HG02852 (cell line): ENCODE measurements around the gene GATAD2A.

Experiments used
- ATAC-seq: cut with Tn5 transposase; IDR thresholded peaks from one replicate; pipeline ENCODE4 v1.9.1; 2021; ENCODE audit warnings: mild to moderate bottlenecking, moderate library complexity; ENCODE audit not compliant: unreplicated experiment

GATAD2A gene

DNA sequence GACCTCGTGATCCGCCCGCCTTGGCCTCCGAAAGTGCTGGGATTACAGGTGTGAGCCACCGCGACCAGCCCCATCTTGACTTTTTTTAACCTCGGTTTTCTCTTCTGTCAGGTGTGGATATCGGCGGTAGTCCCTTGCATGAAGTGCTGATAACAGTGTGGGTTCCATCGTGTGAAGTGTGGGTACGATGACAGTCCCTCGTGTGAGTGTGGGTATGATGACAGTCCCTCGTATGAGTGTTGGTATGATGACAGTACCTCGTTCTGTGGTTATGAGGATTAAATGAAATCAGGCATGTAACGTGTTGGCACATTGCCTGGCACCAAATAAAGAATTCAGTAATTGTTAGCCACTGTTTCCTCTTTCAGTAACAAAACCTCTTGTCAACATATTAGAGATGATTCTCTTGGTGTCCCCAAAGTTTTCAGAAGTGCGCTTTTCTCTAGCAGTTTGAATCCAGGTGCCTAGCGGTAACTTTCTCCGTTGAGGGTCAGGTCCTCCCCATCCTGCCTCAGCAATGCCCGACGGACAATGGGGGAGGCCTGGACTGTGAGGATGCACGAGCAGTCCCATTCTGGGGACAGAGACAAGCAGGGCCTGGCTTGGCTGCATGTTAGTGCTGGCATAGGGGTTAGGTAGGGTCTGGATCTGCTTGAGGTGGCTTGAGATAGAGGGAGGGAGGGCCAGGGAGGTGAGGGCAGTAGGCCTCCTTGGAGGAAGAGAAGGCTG is 15.3 kb downstream of the GATAD2A start:
- ATAC-seq = no peak

GRCh38 chr19:19421299-19421696 is 15.8 kb downstream of the GATAD2A start:
- ATAC-seq = no peak

DNA sequence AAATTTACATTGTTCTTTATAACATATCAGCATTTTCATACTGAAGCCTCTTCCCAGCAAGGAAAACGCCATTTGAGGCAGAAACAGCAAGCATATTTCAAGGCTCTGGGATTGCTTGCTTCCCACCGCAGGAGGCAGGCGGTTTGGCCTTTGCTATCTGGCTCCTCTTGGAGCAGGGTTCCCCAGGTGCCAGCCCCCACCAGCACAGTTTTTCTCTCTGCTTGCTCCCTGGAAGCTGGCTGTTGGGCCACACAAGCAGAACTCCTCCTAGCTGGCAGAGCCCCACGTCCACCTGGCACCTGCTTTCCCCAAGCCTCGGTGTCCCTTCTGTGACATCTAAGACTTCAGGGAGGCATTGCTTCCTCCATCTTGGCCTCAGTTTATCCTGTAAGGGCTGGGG is 16.7 kb downstream of the GATAD2A start:
- no peak for ATAC-seq

GRCh38 chr19:19423322-19423721 is 17.8 kb downstream of the GATAD2A start:
- no peak for ATAC-seq

DNA sequence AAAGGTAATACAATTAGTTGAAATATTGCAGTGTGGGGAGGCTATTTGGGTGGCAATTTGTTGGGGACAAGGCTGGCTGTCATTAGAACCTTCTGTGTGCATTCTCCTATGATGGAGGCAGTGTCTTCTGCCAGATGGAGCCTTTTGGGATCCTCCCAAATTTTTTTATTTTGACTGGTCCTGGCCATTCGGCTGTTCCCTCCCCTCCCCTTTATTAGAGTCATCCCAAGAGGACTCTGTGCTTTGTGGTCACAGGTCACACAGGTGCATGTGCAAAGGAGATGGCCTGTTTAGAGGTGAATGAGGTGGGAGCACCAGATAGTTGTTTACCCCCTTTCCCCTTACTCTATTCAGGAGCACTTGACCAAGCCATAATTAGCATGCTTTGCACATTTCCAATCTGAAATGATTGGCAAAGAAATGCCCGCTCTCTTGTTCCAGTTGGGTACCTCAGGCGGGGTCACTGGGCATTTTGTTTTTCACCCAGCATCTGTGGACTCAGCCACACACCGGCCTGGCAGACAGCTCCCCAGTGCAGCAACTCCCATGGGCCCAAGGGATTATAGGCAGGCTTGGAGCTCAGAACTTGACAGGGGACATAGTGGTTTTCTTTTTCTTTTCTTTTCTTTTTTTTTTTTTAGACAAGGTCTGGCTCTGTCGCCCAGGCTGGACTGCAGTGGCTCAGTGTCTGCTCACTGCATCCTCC is 19.8 kb downstream of the GATAD2A start:
- no peak for ATAC-seq

- ATAC-seq = no peak
Observed at GRCh38 chr19:19426216-19426615, 20.7 kb downstream of the GATAD2A start.

DNA sequence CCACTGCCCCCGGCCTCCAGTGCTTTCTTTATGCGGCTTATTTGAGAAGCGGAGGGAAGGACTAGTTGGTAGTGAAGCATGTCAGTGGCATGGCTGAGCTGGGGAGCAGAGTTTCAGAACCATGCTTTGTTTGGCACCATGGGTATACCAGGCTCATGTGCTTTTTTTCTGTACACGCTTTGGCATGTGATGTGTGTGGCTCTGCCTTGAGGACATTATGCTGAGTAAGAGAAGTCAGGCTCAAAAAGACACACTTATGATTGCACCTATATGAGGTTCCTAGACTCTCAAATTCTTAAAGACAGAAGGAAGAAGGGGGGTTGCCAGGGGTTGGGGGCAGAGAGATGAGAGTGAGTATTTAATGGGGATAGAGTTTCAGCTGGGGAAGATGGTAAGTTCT is 21.3 kb downstream of the GATAD2A start:
- ATAC-seq = no peak

- ATAC-seq = no peak
Observed at GRCh38 chr19:19427302-19427701, 21.8 kb downstream of the GATAD2A start.

DNA sequence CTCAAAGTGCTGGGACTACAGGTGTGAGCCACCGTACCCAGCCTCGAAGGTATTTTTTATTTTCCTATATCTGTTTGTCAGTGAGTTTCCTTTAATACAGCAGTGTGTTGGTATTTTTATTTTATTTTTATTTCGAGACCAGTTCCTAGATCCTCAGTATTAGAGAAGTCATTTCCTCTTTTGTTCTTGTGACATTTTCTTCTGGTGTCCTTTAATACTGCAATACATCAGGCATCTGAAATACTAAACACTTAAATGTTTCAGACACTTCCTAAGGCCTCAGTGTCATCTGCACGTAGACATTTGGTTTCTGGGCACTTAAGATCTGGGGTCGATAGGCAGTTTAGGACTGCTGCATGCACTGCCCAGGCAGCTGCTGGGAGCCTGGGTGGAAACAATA is 22.5 kb downstream of the GATAD2A start:
- no peak for ATAC-seq

GRCh38 chr19:19428746-19429145 is 23.3 kb downstream of the GATAD2A start:
- no peak for ATAC-seq

GRCh38 chr19:19429361-19429760 is 23.9 kb downstream of the GATAD2A start:
- no peak for ATAC-seq

- no peak for ATAC-seq
Observed at GRCh38 chr19:19432732-19433131, 27.3 kb downstream of the GATAD2A start.

DNA sequence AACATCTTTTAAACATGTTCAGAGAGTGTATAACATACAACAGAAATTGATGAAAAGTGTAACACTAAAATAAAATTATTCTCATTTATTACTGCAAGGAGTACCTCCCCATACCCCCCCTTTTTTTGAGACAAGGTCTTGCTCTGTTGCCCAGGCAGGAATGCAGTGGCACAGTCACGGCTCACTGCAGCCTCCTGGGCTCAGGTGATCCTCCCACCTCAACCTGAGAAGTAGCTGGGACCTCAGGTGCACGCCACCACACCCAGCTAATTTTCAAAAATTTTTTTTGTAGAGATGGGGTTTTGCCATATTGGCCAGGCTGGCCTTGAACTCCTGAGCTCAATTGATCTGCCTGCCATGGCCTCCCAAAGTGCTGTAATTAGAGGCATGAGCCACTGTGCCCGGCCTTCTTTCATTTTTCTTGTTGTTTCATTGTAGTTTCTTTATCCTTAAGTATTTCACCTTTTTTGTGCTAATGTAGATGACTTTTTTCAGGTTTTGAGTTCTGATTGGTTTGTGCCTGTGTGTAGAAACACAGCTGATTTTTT is 28.3 kb downstream of the GATAD2A start:
- ATAC-seq = no peak

DNA sequence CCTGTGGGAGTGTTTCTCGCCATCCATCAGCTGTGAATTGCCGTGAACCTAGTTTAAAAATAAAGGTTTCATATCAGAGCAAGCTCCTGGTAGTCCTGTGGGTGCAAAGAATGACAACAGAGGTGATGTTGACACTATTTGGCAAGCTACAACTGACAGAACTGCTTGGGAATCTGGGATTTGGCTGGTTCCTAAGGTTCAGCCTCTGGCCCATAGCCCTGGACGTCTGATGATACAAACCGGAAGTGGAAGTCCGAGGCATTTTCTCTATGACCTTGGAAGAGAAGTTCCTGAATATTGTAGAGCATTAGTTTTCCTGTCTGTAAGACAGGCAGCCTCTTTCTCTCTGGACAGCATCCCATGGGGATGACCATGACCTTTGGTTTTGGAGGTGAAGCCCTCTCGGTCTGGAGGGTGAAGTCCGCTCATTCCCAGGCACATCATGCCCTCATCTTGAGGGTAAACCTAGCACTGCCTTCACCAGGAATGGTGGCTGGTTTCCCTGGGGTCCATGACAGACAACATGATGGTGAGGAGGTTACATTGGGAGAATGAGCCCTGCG is 29.1 kb downstream of the GATAD2A start:
- no peak for ATAC-seq

DNA sequence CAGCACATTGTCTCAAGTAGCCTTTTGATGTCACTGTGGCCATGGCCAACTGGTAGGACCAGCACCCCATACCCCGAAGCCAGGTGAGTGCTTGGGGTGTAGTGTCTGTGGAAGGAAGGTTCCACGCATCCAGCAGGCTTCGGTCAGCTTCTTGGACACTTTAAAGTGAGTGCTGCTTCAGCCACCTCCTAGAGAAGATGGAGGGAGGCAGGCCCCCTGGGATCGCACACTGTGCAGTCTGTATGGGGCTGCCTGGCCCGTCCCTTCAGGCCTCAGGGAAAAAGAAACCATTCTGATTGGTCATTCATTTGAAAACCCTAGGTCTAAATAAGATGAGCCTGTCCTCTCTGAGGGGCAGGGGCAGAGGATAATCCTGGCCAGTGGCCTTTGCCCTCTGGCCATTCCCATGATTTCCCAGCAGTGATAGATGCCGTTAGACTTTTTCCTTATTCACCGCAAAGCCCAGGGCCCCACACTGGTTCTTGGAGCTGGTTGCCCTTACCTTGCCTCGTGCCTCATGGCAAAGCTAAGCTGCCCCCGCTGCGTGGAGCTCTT is 30.7 kb downstream of the GATAD2A start:
- no peak for ATAC-seq

GRCh38 chr19:19438366-19439175 is 33.1 kb downstream of the GATAD2A start:
- ATAC-seq = no peak

GRCh38 chr19:19439176-19439482 is 33.7 kb downstream of the GATAD2A start:
- no peak for ATAC-seq

- ATAC-seq = no peak
Observed at GRCh38 chr19:19443283-19443682, 37.8 kb downstream of the GATAD2A start.

DNA sequence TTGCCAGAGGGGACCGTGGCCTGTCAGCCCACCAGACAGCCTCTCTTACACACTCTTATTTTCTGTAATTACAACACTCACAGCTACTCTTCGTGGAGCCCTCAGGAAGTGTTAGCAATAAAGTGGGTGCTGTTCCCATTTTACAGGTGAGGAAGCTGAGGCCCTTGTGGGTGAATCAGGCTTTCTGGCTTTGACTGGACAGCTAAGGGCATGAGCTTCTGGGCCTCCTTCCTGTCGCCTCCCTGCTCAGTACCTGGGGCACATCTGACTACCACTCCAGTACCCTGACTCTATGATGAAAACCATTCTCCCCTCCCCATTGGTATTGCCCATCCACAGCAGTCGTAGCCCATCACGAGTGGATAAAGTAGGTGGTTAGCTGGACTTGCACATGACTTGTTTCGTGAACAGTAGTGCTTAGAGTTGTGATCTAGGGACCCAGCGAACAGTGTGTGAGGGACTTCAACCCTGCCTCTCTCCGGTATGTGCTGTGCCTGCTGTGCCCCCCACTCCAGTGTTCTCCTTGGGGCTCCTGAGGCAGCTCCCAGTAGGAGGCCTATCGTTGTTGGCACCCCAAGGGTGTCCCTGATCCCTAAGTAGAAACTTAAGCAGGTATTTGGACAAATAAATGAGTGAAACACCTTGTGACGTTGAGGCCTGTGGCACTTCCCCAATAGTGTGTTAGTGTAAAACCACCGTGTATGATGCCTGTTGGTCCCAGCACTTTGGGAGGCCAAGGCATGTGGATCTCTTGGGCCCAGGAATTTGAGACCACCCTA is 38.6 kb downstream of the GATAD2A start:
- no peak for ATAC-seq

DNA sequence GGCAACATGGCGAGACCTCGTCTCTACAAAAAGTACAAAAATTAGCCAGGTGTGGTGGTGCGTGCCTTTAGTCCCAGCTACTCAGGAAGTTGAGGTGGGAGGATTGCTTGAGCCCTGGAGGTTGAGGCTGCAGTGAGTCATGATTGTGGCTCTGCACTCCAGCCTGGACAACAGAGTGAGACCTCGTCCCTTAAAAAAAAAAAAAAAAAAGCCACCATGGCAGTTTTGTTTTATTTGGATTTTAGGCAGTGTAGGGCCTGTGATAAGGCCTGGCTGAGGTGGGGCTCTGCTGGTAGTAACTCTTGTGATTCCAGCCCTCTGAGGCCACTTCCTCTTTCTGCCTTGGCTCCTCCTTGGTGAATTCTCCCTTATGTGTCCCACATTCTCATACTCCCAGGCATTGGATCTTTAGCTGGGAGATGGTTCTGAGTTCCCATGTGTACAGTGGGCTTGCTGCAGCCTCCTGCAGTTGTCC is 39.2 kb downstream of the GATAD2A start:
- ATAC-seq = peak; percentile 41
